PC-9 (cell line): ENCODE results near the gene FAM53C. TPM values are rescaled to one million over a fixed set of nuclear protein-coding genes. Genes with fewer than 3 reads are reported as not detected.

Experiments used
- Bru-seq: library from RNA; stranded (reverse); fragments of 400-500 nt; gene quantifications from one replicate; lab custom pipeline; 2021; lab: Mats Ljungman, UMichigan
- BruChase-seq, 2 experiments: library from RNA; stranded (reverse); fragments of 400-500 nt; gene quantifications; one replicate each; lab custom pipeline; 2021; lab: Mats Ljungman, UMichigan
- BruUV-seq: library from RNA; stranded (reverse); fragments of 400-500 nt; replicated peaks from 2 replicates; lab custom pipeline; 2021; lab: Mats Ljungman, UMichigan
- CTCF ChIA-PET: fragments of 300-600 bp; sonication (Branson Sonifier 250); formaldehyde crosslinking; loops from one replicate; lab custom pipeline; 2022; ENCODE audit warnings: antibody characterized with exemption; lab: Charles Lee
- POLR2A ChIA-PET: fragments of 300-600 bp; sonication (Branson Sonifier 250); formaldehyde crosslinking; loops from one replicate; lab custom pipeline; 2022; ENCODE audit warnings: antibody characterized with exemption; ENCODE audit not compliant: unreplicated experiment; lab: Charles Lee
- DNase-seq, 2 experiments: peaks; one replicate each; pipeline versions ENCODE4 v3.0.0 to v3.0.0-alpha.2; 2015 to 2022; ENCODE audit warnings: mixed read lengths in 1 of 2
- H2AFZ ChIP-seq: fragments of 200-600 bp; sonication (generic); 2 replicates; pipeline ENCODE4 v1.8.1; 2017; ENCODE audit warnings: antibody characterized with exemption
- H3F3A ChIP-seq: fragments of 200-600 bp; sonication (generic); 2 replicates; pipeline ENCODE4 v1.8.1; 2017; ENCODE audit warnings: antibody characterized with exemption, mild to moderate bottlenecking, low read depth; ENCODE audit not compliant: insufficient read depth
- H3K27ac ChIP-seq: fragments of 200-600 bp; sonication (generic); 2 replicates; pipeline ENCODE4 v1.6.1; 2016; ENCODE audit warnings: mixed run types
- H3K27me3 ChIP-seq: fragments of 200-600 bp; sonication (generic); 2 replicates; pipeline ENCODE4 v1.6.1; 2016; ENCODE audit warnings: low read depth, mixed run types; ENCODE audit not compliant: insufficient read depth
- H3K36me3 ChIP-seq: fragments of 200-600 bp; sonication (generic); 2 replicates; pipeline ENCODE4 v1.6.1; 2016; ENCODE audit warnings: low read depth, mixed run types
- H3K4me1 ChIP-seq: fragments of 200-600 bp; sonication (generic); replicated peaks from 2 replicates; pipeline ENCODE4 v1.6.1; 2016; ENCODE audit warnings: mixed run types; ENCODE audit not compliant: insufficient read depth
- H3K4me2 ChIP-seq: fragments of 200-600 bp; sonication (generic); 2 replicates; pipeline ENCODE4 v1.6.1; 2017; ENCODE audit warnings: mixed run types
- H3K4me3 ChIP-seq: fragments of 200-600 bp; sonication (generic); 2 replicates; pipeline ENCODE4 v1.6.1; 2016; ENCODE audit warnings: mixed run types
- H3K79me2 ChIP-seq: fragments of 200-600 bp; sonication (generic); 2 replicates; pipeline ENCODE4 v1.6.1; 2017; ENCODE audit warnings: low read depth, mixed run types
- H3K9me2 ChIP-seq: fragments of 200-600 bp; sonication (generic); 2 replicates; pipeline ENCODE4 v1.8.1; 2017; ENCODE audit warnings: mild to moderate bottlenecking; ENCODE audit not compliant: insufficient read depth
- H3K9me3 ChIP-seq: fragments of 200-600 bp; sonication (generic); 2 replicates; pipeline ENCODE4 v1.8.1; 2016; ENCODE audit warnings: low read depth; ENCODE audit not compliant: insufficient read depth
- H4K20me1 ChIP-seq: fragments of 200-600 bp; sonication (generic); 2 replicates; pipeline ENCODE4 v1.8.1; 2017; ENCODE audit not compliant: insufficient read depth
- EZH2 ChIP-seq: fragments of 200-600 bp; sonication (generic); IDR thresholded peaks from 2 replicates; pipeline ENCODE4 v1.8.0; 2017; ENCODE audit warnings: antibody characterized with exemption, low read depth
- intact Hi-C: fragments of 100-400 bp; cut with micrococcal nuclease; formaldehyde crosslinking; loops from one replicate; pipeline ENCODE4 v1.10.0; 2022; ENCODE audit not compliant: unreplicated experiment
- long read RNA-seq: library from polyadenylated mRNA; stranded (forward); transcript quantifications from one replicate; pipeline ENCODE4 v2.0.0, GENCODE V29; 2022
- total RNA-seq: library from RNA; stranded (reverse); gene quantifications from 2 replicates; pipeline ENCODE4 v1.2.3, GENCODE V29; 2021
- TF ChIP-seq, protein P1 (sequence below): fragments of 200-600 bp; sonication (generic); conservative IDR thresholded peaks from 2 replicates; pipeline ENCODE4 v1.6.1; 2017; ENCODE audit warnings: mixed run types, antibody characterized with exemption, mild to moderate bottlenecking, moderate library complexity

FAM53C gene
- 46.6 and 65.1 TPM in 2 replicates for total RNA-seq
- percentile 95 among the genes with signal in this experiment for Bru-seq, nascent RNA
- percentile 98 among the genes with signal in this experiment for BruChase-seq, experiment 1, labeled RNA remaining after a 2-hour chase
- percentile 96 among the genes with signal in this experiment for BruChase-seq, experiment 2, labeled RNA remaining after a 6-hour chase
- long read RNA-seq, full-length matches to known transcripts: 22 of 41 reads
- long read RNA-seq, partial matches to known transcripts: 2 of 41 reads
- long read RNA-seq, other reads (novel, unspliced or antisense): 17 of 41 reads

DNA sequence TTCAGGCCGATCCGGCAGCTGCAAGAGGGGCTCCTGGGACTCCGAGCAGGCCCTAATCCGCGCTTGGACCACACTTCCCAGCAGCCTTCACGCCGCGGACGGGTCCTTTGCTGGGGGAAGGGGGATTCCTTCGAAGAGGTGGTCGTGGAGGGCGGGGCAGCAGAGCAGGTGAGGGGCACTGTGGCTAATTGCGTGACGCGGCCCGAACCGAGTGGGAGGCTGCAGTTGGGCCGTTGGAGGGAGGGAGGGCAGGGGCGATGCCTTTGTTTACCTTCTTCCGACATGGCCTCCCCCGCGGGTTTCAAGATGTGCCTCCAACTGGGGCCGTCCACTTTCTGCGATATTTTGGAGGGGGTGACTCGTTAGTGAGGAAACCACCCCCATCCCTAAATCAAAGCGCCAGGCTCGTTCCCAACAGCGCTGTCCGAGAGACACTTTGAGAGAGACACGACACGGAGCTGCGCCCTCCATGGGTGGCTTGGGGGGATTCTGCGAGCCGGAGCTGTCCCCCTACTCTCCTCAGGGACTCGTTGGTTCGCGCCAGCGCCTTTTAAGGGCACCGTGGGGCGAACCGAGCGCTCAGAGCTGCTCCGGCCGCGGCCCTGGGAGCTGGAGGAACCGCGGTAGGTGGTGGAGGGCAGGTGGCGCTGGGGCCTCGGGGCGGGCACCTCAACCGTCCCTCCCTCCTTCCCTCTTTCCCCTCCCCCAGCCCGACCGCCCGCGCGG, at the start of gene FAM53C:
FAM53C (plus strand) TSS at position 582 of the 726 bp plus-strand sequence. CDS start 3,070 bp downstream, outside the sequence.
- peak; percentile 73 to 98 for DNase-seq
- BruUV-seq: no TSS peak
- POLR2A ChIA-PET: interaction anchor here (0.5 to 1.0 kb wide), 10 partner anchors 9 to 1604 kb away, joined by 3 to 24 read pairs (median 4); partner anchors contain the start of genes KDM3B and SPATA24

DNA sequence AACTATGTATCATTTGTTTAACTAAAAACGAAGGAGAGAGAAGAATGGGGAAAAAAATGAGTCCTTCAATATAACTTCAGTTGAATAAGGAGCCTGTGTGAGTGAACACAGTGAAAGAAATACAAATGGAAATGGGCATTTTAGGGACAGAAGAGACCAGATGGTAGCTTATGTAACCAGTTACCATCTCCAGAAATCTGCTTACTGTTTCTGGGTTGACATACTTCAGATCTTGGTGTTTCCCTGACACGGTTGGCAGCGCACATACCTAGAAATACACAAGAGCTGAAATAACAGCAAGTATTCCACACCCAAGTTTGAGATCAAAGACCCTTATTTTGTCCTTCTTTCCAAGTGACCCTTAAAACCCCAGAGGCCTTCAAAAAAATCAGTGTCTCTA, 48.8 kb upstream of the FAM53C start:
- POLR2A ChIA-PET: no interaction called here
- no TSS peak for BruUV-seq
- intact Hi-C loops: no loop called here

More for the DNA sequence above, at the start of gene FAM53C:
- Histone ChIP-seq H3K79me2 (peaks cover 43% of the 10 kb centered on the region), H3K4me3 (peak within 1 kb of the TSS; percentile 60), H3K36me3 (peaks cover 19% of the 10 kb centered on the region), H3K27me3 (no peaks in the 10 kb centered on the region), H3F3A (0 out of 2 replicates have a peak, but pooled peaks cover 2% of the 10 kb centered on the region), H4K20me1 (no peaks in the 10 kb centered on the region; the same call in 1 of the 2 replicates), H3K4me1 (peaks cover 9% of the 10 kb centered on the region), H3K9me3 (no peaks in the 10 kb centered on the region), H3K27ac (peak within 1 kb of the TSS; percentile 90), H3K4me2 (peak within 1 kb of the TSS; percentile 78), H3K9me2 (no peaks in the 10 kb centered on the region), H2AFZ (peak within 1 kb of the TSS; percentile 88)
- intact Hi-C loops: loop anchor here (1.0 kb wide), 1 partner anchor 15 kb away; no protein-coding TSS in a partner anchor
- CTCF ChIA-PET: interaction anchor here (1.1 kb wide), 1 partner anchor 15 kb away, joined by 6 read pairs; the partner anchor contains the start of gene KDM3B
- TF ChIP-seq EZH2: no peak
- TF ChIP-seq, protein P1, sequence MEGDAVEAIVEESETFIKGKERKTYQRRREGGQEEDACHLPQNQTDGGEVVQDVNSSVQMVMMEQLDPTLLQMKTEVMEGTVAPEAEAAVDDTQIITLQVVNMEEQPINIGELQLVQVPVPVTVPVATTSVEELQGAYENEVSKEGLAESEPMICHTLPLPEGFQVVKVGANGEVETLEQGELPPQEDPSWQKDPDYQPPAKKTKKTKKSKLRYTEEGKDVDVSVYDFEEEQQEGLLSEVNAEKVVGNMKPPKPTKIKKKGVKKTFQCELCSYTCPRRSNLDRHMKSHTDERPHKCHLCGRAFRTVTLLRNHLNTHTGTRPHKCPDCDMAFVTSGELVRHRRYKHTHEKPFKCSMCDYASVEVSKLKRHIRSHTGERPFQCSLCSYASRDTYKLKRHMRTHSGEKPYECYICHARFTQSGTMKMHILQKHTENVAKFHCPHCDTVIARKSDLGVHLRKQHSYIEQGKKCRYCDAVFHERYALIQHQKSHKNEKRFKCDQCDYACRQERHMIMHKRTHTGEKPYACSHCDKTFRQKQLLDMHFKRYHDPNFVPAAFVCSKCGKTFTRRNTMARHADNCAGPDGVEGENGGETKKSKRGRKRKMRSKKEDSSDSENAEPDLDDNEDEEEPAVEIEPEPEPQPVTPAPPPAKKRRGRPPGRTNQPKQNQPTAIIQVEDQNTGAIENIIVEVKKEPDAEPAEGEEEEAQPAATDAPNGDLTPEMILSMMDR: no peak

DNA sequence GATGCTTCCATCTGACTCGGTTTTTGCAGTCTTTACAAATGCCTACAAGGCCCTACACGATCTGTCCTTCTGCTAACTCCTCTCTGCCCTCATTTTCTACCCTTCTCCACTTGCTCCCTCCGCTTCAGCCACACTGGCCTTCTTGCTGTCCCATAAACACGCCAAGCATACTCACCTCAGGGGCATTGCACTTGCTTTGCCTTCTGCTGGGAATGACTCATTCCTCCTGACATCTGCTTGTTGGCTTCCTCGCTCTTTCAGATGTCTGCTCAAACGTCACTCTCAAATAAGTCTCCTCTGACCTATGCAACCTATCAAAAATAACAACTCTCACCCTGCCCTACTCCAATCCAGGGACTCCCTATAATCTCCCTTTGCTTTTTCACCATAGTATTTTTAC, 34.7 kb upstream of the FAM53C start:
- H3K4me1 ChIP-seq: no peaks in the 10 kb centered on the region
- H2AFZ ChIP-seq: no peak overlapping the region
- H3F3A ChIP-seq: no peaks in the 10 kb centered on the region
- no peak for DNase-seq
- H3K4me2 ChIP-seq: no peak overlapping the region
- H3K27me3 ChIP-seq: no peaks in the 10 kb centered on the region
- TF ChIP-seq EZH2: no peak
- TF ChIP-seq, protein P1: no peak
- intact Hi-C loops: no loop called here
- no peaks in the 10 kb centered on the region for H3K9me3 ChIP-seq
- CTCF ChIA-PET: no interaction called here
- H4K20me1 ChIP-seq: no peaks in the 10 kb centered on the region
- H3K9me2 ChIP-seq: no peaks in the 10 kb centered on the region
- no peaks in the 10 kb centered on the region for H3K36me3 ChIP-seq
- POLR2A ChIA-PET: no interaction called here
- no peaks in the 10 kb centered on the region for H3K79me2 ChIP-seq
- BruUV-seq: no TSS peak
- no peak overlapping the region for H3K27ac ChIP-seq
- H3K4me3 ChIP-seq: no peak overlapping the region

More for the DNA sequence above, 48.8 kb upstream of the FAM53C start:
- no peak overlapping the region for H3K27ac ChIP-seq
- no peaks in the 10 kb centered on the region for H3K9me3 ChIP-seq
- H3K4me2 ChIP-seq: no peak overlapping the region
- H3F3A ChIP-seq: no peaks in the 10 kb centered on the region
- H3K36me3 ChIP-seq: peaks cover 13% of the 10 kb centered on the region; the same call in 1 of the 2 replicates
- H3K9me2 ChIP-seq: no peaks in the 10 kb centered on the region
- CTCF ChIA-PET: no interaction called here
- no peak overlapping the region for H3K4me3 ChIP-seq
- no peak for TF ChIP-seq EZH2
- TF ChIP-seq, protein P1: no peak
- no peaks in the 10 kb centered on the region for H4K20me1 ChIP-seq
- no peaks in the 10 kb centered on the region for H3K79me2 ChIP-seq
- no peaks in the 10 kb centered on the region for H3K4me1 ChIP-seq
- DNase-seq: no peak
- H3K27me3 ChIP-seq: no peaks in the 10 kb centered on the region
- H2AFZ ChIP-seq: no peak overlapping the region
